ENCODE results near the gene PRSS36.

The PRSS36 gene

DNA sequence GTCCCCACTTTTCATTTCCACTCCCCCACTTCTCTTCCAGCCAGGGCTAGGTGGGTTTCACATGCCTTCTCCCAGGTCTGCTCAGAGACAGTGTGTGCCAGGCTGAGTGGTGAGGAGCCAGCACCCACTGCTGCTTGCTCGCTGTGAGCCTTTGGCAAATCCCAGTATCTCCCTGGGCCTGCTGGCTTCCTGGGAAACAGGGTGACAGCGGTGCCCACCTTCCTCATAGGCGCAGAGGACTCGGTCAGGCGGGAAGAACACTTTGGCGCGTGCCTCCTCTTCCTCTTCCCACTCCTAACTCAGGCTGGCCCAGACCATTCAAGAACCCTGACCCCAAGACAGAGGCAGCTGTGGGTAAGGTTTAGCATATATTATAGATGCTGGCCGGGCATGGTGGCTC, 60.7 kb downstream of the PRSS36 start:
- H3K4me3 ChIP-seq (replicated peaks; ENCODE audit: insufficient read depth, low read length) = no peak overlapping the region
- DNase-seq (ENCODE audit: low read depth in 1 of 2, low spot score in 1 of 2) = no peak
- no peaks in the 10 kb centered on the region for H3K27me3 ChIP-seq (ENCODE audit: insufficient read depth, poor library complexity, severe bottlenecking)
- H3K27ac ChIP-seq (replicated peaks) = no peak overlapping the region
- TF ChIP-seq, protein P1, sequence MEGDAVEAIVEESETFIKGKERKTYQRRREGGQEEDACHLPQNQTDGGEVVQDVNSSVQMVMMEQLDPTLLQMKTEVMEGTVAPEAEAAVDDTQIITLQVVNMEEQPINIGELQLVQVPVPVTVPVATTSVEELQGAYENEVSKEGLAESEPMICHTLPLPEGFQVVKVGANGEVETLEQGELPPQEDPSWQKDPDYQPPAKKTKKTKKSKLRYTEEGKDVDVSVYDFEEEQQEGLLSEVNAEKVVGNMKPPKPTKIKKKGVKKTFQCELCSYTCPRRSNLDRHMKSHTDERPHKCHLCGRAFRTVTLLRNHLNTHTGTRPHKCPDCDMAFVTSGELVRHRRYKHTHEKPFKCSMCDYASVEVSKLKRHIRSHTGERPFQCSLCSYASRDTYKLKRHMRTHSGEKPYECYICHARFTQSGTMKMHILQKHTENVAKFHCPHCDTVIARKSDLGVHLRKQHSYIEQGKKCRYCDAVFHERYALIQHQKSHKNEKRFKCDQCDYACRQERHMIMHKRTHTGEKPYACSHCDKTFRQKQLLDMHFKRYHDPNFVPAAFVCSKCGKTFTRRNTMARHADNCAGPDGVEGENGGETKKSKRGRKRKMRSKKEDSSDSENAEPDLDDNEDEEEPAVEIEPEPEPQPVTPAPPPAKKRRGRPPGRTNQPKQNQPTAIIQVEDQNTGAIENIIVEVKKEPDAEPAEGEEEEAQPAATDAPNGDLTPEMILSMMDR (IDR thresholded peaks at IDR 0.05; ENCODE audit: insufficient read depth, low read length) = no peak
- TF ChIP-seq GABPA (IDR thresholded peaks at IDR 0.05; ENCODE audit: low read depth) = no peak
- TF ChIP-seq SPI1 (IDR thresholded peaks at IDR 0.05; ENCODE audit: borderline replicate concordance, low read depth) = no peak
- no peak for TF ChIP-seq POLR2AphosphoS5 (IDR thresholded peaks at IDR 0.05; ENCODE audit: low read depth)
- TF ChIP-seq, protein P2, sequence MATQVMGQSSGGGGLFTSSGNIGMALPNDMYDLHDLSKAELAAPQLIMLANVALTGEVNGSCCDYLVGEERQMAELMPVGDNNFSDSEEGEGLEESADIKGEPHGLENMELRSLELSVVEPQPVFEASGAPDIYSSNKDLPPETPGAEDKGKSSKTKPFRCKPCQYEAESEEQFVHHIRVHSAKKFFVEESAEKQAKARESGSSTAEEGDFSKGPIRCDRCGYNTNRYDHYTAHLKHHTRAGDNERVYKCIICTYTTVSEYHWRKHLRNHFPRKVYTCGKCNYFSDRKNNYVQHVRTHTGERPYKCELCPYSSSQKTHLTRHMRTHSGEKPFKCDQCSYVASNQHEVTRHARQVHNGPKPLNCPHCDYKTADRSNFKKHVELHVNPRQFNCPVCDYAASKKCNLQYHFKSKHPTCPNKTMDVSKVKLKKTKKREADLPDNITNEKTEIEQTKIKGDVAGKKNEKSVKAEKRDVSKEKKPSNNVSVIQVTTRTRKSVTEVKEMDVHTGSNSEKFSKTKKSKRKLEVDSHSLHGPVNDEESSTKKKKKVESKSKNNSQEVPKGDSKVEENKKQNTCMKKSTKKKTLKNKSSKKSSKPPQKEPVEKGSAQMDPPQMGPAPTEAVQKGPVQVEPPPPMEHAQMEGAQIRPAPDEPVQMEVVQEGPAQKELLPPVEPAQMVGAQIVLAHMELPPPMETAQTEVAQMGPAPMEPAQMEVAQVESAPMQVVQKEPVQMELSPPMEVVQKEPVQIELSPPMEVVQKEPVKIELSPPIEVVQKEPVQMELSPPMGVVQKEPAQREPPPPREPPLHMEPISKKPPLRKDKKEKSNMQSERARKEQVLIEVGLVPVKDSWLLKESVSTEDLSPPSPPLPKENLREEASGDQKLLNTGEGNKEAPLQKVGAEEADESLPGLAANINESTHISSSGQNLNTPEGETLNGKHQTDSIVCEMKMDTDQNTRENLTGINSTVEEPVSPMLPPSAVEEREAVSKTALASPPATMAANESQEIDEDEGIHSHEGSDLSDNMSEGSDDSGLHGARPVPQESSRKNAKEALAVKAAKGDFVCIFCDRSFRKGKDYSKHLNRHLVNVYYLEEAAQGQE (IDR thresholded peaks at IDR 0.05; ENCODE audit: insufficient replicate concordance, low read depth) = no peak

Data from HL-60 (cell line).